Measurements from ENCODE around the gene FPGS. TPM values are rescaled to one million over a fixed set of nuclear protein-coding genes. Genes with fewer than 3 reads are reported as not detected.
A peak's percentile ranks its signal among the peaks of the same experiment; 100 is the strongest.

Gene FPGS
- polyA plus RNA-seq, 4 donors, result 41.5 to 46.2 (median 42.6) TPM

GRCh38 chr9:127809540-127810377 lies 7.1 kb downstream of the FPGS start:
- DNase-seq (ENCODE audit: low read depth in 4 of 4, low spot score in 3 of 4), result no peak

DNA sequence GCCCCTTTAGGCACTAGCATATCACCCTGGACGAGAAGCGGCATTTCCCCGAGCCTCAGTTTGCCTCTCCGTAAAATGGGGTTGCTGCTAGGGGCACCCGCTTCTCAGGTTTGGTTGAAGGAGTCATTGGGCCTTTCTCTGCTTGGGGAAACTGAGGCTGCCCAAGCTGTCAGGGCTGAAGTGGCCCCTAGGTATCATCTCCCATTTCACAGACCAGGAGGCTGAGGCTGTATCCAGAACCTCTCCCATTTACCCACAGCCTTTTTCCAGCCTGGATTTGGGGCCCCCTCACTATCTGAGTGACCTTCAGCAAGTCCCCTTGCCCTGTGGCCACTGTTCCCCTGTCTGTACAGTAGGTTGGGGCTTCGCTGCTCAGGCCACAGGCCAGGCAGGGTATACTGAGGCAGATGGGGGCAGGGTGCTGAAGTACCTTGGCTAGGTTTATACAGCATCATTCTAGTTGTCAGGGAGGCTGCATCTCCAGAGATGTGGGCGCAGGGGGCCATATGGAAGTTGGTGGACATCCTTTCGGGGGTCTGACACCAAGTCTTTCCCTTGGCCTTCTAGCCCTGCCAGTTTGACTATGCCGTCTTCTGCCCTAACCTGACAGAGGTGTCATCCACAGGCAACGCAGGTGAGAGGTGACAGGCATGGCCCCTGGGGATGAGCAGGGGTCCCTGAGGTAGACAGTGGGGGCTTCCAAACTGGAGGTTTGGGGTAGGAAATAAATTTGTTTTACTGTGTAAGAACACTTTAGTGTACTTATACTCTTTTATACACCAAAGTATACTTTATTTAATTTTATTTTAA lies 7.9 kb downstream of the FPGS start:
- DNase-seq (ENCODE audit: low read depth in 4 of 4, low spot score in 3 of 4), result no peak

DNA sequence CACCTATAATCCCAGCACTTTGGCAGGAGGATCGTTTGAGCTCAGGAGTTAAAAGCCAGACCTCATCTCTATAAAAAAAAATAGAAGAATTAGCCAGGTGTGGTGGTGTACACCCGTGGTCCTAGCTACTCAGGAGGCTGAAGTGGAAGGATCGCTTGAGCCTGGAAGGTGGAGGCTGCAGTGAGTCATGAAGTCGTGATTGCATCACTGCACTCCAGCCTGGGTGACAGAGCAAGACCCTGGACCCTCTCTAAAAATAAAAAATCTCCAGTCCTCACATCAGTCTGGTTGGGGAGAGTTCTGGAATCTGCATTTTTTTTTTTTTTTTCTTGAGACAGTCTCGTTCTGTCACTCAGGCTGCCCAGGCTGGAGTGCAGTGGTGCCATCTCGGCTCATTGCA lies 9.3 kb downstream of the FPGS start:
- DNase-seq (ENCODE audit: low read depth in 4 of 4, low spot score in 3 of 4), result no peak

- DNase-seq (ENCODE audit: low read depth in 4 of 4, low spot score in 3 of 4), result no peak
These were observed 10.4 kb downstream of the FPGS start for GRCh38 chr9:127812936-127813675.

GRCh38 chr9:127813686-127814226 lies 11.1 kb downstream of the FPGS start:
- DNase-seq (ENCODE audit: low read depth in 4 of 4, low spot score in 3 of 4), result no peak

GRCh38 chr9:127814619-127815511 lies 12.2 kb downstream of the FPGS start:
- DNase-seq (ENCODE audit: low read depth in 4 of 4, low spot score in 3 of 4), result no peak

GRCh38 chr9:127815512-127816361 lies 13.1 kb downstream of the FPGS start:
- no peak for DNase-seq (ENCODE audit: low read depth in 4 of 4, low spot score in 3 of 4)

DNA sequence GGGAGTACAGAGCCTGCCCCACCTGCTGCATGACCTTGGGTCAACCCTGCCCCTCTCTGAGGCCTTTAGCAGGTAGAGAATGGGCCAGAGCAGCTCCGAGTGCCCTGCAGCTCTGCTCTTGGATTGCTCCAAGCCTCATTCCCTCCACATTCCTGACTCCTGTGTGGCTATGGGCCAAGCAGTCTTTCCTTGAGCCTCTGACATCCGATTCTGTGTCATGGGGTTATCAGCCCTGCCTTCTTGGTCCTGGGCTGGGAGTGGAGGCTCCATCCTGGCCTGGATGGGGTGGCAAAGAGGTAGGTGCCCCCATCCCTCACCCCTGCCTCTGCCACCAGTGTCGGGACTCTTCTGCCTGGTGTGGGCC lies 13.7 kb downstream of the FPGS start:
- no peak for DNase-seq (ENCODE audit: low read depth in 4 of 4, low spot score in 3 of 4)

DNA sequence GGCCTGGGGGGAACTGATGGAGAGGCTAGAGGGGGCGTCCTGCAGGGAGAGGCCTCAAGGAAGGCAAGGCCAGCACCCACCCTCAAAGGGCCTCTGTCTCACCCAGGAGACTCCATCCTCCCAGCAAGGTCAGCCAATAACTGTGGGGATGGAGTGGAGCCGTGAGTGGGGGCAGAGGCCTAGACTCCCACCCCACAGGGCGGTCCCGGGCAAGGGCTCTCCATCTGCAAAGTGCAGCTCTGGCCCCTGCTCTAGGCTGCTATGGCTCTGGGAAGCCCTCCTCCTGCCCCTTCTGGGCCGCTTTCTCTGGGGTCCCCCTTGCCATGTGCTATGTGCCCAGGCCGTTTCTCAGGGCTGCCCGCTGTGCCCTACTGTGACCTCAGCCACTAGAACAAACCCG lies 14.0 kb downstream of the FPGS start:
- no peak for DNase-seq (ENCODE audit: low read depth in 4 of 4, low spot score in 3 of 4)

GRCh38 chr9:127817881-127818434 lies 15.3 kb downstream of the FPGS start:
- DNase-seq (ENCODE audit: low read depth in 4 of 4, low spot score in 3 of 4), result no peak

GRCh38 chr9:127818574-127818973 lies 15.9 kb downstream of the FPGS start:
- DNase-seq (ENCODE audit: low read depth in 4 of 4, low spot score in 3 of 4), result no peak

DNA sequence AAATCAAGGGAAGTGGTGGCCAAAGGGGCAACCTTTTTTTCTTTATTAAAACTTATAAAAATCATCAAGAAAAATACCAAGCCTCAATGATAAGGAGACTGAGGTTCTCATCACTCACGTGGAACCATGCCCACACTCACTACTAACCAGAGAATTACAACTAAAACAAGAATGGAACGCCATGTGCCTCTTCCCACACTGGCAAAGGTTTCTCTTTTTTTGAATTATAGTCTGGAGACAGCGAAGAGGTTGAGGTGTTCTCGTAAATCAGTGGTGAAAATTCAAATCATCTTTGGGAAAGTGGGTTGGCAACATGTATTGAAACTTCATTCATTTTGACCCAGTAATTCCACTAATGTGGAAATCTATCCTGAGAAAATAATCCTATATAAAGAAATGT lies 19.4 kb downstream of the FPGS start:
- DNase-seq (ENCODE audit: low read depth in 4 of 4, low spot score in 3 of 4), result no peak

DNA sequence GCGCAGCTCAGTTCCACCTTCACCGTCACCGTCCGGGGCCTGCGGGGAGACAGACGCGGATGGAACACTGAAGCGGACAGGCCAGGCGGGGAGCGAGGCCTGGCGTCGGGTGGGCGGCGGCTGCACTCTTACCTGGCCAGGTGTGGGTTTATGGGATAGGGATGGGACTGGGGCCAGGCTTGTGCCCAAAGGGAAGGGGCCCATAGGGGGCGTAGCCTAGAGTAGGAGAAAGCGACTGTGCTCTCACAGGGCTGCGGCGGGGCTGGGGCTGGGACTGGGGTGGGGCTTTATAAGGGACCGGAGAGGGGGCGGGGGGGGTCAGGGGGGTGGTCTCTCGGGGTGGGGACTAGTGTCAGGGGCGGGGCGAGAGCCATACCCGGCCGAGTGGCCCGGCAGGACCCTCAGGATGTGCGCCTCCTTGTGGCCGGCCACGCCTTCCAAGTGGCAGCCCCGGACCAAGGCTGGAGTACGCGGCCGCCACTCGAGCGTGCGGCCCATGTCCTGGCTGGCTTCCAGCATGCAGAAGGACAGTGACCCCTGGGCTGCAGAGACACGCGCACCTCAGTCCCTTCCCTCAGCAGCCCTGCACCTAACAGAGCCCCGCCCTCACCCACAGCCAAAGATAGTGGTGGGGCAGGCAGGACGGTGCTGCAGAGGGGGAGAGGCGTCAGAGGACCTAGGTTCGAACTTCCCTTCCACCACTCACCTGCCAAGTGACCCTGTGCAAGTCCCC lies 22.8 kb downstream of the FPGS start:
- no peak for DNase-seq (ENCODE audit: low read depth in 4 of 4, low spot score in 3 of 4)

DNA sequence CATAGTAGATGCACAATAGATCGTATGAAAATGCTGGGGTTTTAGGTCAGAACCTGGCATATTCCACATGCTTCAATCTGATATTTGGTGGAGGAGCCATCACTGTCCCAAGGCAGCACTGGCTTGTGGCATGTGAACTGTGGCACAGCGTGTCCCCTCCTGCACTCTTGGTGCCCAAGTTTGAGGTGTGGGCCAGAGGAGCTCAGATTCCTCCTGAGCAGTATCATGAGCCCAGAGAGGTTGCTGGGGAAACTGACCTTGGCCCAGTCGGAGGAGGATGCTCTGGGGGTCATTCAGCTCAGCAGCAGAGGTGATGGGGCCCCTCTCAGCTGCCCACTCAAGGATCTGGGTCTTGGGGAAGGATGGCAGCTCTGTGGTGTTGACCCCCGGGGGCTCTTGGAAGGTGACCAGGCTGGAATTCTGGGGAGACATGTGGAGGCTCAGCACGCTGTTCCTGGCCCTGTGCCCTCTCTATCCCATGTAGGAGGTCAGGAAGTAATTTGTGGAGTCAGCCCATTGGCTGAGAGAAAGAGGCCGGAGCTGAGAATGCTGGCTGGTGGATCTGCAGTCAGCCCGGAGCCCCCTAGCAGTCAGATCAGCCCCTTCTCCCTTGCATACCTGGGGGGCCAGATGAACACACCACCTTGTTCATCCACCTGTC lies 23.7 kb downstream of the FPGS start:
- no peak for DNase-seq (ENCODE audit: low read depth in 4 of 4, low spot score in 3 of 4)

DNA sequence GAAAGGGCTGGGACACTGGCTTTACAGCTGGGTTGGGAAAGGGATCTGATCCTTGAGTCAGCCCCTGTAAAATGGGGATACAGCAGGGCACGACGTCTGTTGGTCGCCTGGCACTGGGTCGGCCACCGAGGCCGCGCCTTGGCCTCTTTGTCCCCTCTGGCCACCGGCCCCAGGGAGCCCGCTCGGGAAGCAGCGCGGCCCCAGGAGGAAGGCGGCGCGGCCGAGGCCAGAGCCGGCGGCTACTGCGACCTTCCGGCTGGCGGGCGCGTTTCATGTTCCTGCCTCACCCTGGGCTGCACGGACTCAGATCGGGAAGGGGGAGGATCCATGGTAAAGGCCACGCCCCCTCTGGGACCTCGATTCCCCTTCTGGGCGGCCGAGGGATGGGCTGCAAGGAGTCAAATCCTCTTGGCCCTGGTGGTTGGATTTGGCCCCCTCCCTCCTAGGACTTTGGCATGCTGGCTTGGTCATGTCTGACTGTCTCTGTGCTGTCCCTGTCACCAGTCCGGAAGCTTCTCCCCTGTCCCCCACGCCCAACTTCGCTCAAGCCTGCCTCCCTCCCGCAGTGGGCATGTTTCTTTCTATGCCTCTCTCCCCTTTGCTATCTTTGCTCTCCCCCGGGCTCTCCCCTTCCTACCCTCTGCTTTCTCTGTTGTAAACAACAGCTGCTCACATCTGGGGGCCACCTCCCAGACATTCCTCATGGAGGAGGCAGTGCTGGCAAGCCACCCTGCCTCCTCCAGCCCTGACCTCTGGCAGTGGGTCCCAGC lies 25.8 kb downstream of the FPGS start:
- DNase-seq (ENCODE audit: low read depth in 4 of 4, low spot score in 3 of 4), result peak; percentile 72 to 77 (median 76)

DNA sequence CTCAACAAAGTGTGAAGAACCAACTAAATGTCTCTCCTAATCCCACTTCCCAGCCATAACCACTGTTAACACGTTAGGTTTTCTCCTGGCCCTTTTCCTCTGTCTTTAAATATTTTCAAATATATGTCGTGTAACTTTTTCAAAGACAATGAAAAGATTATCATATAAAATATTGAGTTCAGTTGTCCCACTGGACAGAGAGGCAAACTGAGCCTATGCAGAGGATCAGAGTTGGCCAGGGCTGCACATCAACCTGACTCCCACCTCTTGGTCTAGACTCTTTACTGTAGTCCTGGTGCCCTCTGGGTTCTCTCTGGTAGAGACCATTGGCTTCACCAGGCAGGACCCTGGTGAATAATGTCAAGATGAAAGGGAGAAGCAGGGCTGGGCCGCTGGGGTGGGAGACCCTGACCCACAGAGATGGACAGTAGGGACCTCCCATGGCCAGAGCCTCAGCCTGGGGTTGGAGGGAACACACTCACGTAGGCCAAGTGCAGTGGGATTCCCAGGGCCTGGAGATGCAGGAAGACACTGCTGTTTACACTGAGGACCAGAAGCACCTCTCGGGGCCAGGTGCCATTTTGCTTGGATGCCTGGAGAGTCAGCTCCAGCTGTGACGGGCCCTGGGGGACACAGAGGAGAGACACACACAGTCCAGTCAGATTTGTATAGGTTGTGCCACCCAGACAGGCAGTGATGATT lies 26.7 kb downstream of the FPGS start:
- no peak for DNase-seq (ENCODE audit: low read depth in 4 of 4, low spot score in 3 of 4)
